Measurements from ENCODE around the gene PPP1R12B. TPM values are rescaled to one million over a fixed set of nuclear protein-coding genes. Genes with fewer than 3 reads are reported as not detected.
"Not testable (repeated sequence)": the region's sequence is repeated elsewhere in the genome, so short reads cannot be mapped to it uniquely, and the experiment has no call there.

PPP1R12B gene
- total RNA-seq, 1 donor from 2014 or later: 18.2 TPM

GRCh38 chr1:202411422-202411821 lies 62.9 kb downstream of the PPP1R12B start:
- H3K27ac Mint-ChIP-seq (ENCODE audit: unreplicated experiment): peak overlapping the region; percentile 93
- no peaks in the 10 kb centered on the region for H3K9me3 Mint-ChIP-seq (ENCODE audit: low read depth)
- H3K36me3 Mint-ChIP-seq (ENCODE audit: low read depth): no peaks in the 10 kb centered on the region
- H3K4me3 Mint-ChIP-seq (ENCODE audit: unreplicated experiment): peak overlapping the region; percentile 31
- no peak for DNase-seq (ENCODE audit: low spot score)
- H3K27me3 Mint-ChIP-seq (ENCODE audit: low read depth): no peaks in the 10 kb centered on the region
- peaks cover 32% of the 10 kb centered on the region for H3K4me1 Mint-ChIP-seq (ENCODE audit: low read depth)
- no peak for TF ChIP-seq CTCF (IDR thresholded peaks at IDR 0.05)

DNA sequence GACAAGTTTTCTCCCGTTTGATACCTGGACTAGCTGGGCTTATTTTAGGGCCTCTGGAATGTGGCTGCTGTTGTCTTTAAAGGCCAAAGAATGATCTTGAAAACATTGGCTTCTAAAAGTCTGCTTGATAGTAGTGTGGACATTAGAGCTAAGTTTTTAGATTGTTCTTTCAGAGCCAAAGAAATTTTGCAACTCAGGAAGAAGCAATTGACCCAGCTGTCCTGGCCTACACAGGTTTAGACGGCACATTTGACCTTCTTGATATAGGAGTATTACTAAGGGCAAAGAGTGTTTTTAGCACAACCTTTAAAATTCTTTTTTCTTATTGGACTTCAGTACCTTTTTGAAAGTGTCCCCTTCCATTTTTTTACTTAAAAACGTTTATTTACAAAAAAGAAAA lies 63.9 kb downstream of the PPP1R12B start:
- DNase-seq (ENCODE audit: low spot score); H3K4me3 Mint-ChIP-seq (ENCODE audit: unreplicated experiment); H3K9me3 Mint-ChIP-seq (ENCODE audit: low read depth); H3K36me3 Mint-ChIP-seq (ENCODE audit: low read depth); H3K27me3 Mint-ChIP-seq (ENCODE audit: low read depth): not testable (repeated sequence)
- Mint-ChIP-seq H3K4me1 (ENCODE audit: low read depth) (peaks cover 34% of the 10 kb centered on the region), H3K27ac (ENCODE audit: unreplicated experiment) (peak overlapping the region; percentile 69)

- no peak overlapping the region for H3K4me3 Mint-ChIP-seq (ENCODE audit: unreplicated experiment)
- no peaks in the 10 kb centered on the region for H3K27me3 Mint-ChIP-seq (ENCODE audit: low read depth)
- H3K27ac Mint-ChIP-seq (ENCODE audit: unreplicated experiment): no peak overlapping the region
- H3K36me3 Mint-ChIP-seq (ENCODE audit: low read depth): no peaks in the 10 kb centered on the region
- no peak for DNase-seq (ENCODE audit: low spot score)
- H3K4me1 Mint-ChIP-seq (ENCODE audit: low read depth): peaks cover 26% of the 10 kb centered on the region
- H3K9me3 Mint-ChIP-seq (ENCODE audit: low read depth): no peaks in the 10 kb centered on the region
- TF ChIP-seq CTCF (IDR thresholded peaks at IDR 0.05): no peak
Observed at GRCh38 chr1:202416641-202417040, 68.1 kb downstream of the PPP1R12B start.

- Mint-ChIP-seq H3K4me1 (ENCODE audit: low read depth) (peaks cover 22% of the 10 kb centered on the region), H3K27ac (ENCODE audit: unreplicated experiment) (peak overlapping the region; percentile 30)
- not testable (repeated sequence) for H3K9me3 Mint-ChIP-seq (ENCODE audit: low read depth); H3K27me3 Mint-ChIP-seq (ENCODE audit: low read depth); H3K36me3 Mint-ChIP-seq (ENCODE audit: low read depth); H3K4me3 Mint-ChIP-seq (ENCODE audit: unreplicated experiment); DNase-seq (ENCODE audit: low spot score)
Observed at GRCh38 chr1:202417141-202417540, 68.6 kb downstream of the PPP1R12B start.

GRCh38 chr1:202417762-202418201 lies 69.3 kb downstream of the PPP1R12B start:
- H3K36me3 Mint-ChIP-seq (ENCODE audit: low read depth); H3K27me3 Mint-ChIP-seq (ENCODE audit: low read depth); H3K4me3 Mint-ChIP-seq (ENCODE audit: unreplicated experiment); H3K9me3 Mint-ChIP-seq (ENCODE audit: low read depth); DNase-seq (ENCODE audit: low spot score); H3K27ac Mint-ChIP-seq (ENCODE audit: unreplicated experiment): not testable (repeated sequence)
- H3K4me1 Mint-ChIP-seq (ENCODE audit: low read depth): peaks cover 19% of the 10 kb centered on the region

DNA sequence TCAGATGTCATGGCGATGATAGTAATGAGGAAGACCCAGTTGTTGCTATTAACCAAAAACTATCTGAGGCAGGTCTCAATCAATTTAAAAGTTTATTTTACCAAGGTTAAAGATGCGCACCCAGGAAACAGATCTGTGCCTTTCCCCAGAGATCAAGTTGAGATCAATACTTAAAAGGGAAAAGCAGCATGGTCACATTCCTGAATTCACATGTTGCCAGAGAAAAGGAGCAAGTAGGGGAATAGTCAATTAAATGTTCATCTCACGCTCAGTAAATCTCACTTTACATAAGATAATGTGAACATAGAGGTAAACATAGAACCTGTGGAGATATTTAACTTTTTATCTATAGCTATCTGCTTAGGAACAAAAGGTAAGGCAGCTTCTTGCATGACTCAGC lies 71.2 kb downstream of the PPP1R12B start:
- not testable (repeated sequence) for H3K27ac Mint-ChIP-seq (ENCODE audit: unreplicated experiment); H3K27me3 Mint-ChIP-seq (ENCODE audit: low read depth); DNase-seq (ENCODE audit: low spot score); H3K4me3 Mint-ChIP-seq (ENCODE audit: unreplicated experiment); H3K9me3 Mint-ChIP-seq (ENCODE audit: low read depth); H3K36me3 Mint-ChIP-seq (ENCODE audit: low read depth)
- peaks cover 19% of the 10 kb centered on the region for H3K4me1 Mint-ChIP-seq (ENCODE audit: low read depth)

DNA sequence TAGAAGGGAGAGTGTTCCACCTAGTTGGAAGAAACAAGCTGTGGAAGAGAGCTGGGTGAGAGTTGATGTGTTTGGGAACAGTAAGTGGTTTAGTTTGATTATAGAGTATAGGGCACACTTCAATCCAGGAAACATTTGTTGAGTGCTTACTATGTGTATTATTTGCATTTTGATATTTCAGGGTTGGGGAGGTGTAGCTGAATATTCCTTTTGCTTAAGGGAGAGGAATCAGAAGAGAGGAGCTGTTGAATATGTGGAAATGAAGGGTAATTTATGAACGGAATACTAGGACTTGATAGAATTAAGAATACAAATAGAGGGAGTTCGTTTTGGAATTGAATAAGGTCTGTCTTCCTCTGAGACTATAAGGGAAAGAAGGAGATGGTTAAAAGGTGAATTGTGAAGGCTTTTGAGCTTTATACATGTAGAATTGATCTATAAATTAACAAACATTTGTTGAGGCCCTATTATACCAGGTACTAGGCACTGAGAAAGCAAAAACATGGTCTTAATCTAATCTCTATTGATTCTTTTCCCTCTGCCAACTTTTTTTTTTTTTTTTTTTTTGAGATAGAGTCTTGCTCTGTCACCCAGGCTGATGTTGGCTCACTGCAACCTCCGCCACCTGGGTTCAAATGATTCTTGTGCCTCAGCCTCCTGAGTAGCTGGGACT lies 72.1 kb downstream of the PPP1R12B start:
- not testable (repeated sequence) for H3K4me3 Mint-ChIP-seq (ENCODE audit: unreplicated experiment); H3K36me3 Mint-ChIP-seq (ENCODE audit: low read depth); H3K9me3 Mint-ChIP-seq (ENCODE audit: low read depth); H3K27ac Mint-ChIP-seq (ENCODE audit: unreplicated experiment); DNase-seq (ENCODE audit: low spot score); H3K27me3 Mint-ChIP-seq (ENCODE audit: low read depth)
- H3K4me1 Mint-ChIP-seq (ENCODE audit: low read depth): peaks cover 19% of the 10 kb centered on the region

GRCh38 chr1:202422709-202423108 lies 74.2 kb downstream of the PPP1R12B start:
- H3K4me1 Mint-ChIP-seq (ENCODE audit: low read depth); H3K36me3 Mint-ChIP-seq (ENCODE audit: low read depth); DNase-seq (ENCODE audit: low spot score); H3K9me3 Mint-ChIP-seq (ENCODE audit: low read depth); H3K4me3 Mint-ChIP-seq (ENCODE audit: unreplicated experiment); H3K27ac Mint-ChIP-seq (ENCODE audit: unreplicated experiment); H3K27me3 Mint-ChIP-seq (ENCODE audit: low read depth): not testable (repeated sequence)

DNA sequence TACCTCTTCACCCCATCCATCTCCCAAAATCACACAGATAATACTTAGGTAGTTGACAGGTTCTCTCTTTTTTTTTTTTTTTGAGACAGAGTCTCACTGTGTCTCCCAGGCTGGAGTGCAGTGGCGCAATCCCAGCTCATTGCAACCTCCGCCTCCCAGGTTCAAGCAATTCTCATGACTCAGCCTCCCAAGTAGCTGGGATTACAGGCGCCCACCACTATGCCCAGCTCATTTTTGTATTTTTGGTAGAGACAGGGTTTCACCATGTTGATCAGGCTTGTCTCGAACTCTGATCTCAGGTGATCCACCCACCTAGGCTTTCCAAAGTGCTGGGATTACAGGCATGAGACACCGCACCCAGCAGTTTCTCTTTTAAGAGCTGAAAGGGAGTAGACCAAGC lies 75.8 kb downstream of the PPP1R12B start:
- H3K27me3 Mint-ChIP-seq (ENCODE audit: low read depth); H3K27ac Mint-ChIP-seq (ENCODE audit: unreplicated experiment); H3K4me3 Mint-ChIP-seq (ENCODE audit: unreplicated experiment); H3K9me3 Mint-ChIP-seq (ENCODE audit: low read depth); DNase-seq (ENCODE audit: low spot score); H3K36me3 Mint-ChIP-seq (ENCODE audit: low read depth): not testable (repeated sequence)
- H3K4me1 Mint-ChIP-seq (ENCODE audit: low read depth): peaks cover 11% of the 10 kb centered on the region

DNA sequence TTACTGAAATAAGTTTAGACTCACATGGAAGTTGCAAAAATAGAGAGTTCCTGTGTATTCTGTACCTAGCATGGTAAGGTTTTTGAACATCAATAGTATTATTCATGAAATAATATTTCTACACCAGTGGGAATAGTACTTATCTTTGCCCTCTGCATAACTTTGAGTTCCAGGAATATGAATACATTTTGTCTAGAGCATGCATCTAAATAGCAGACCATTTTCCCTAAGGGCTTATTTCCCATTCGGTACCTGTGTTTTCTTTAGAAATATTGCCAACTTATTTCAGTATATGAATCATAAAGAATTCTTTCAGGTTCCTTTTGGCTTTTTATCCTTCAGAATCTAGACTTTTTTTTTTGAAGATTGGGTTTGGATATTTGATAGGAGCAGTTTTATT lies 81.6 kb downstream of the PPP1R12B start:
- H3K27me3 Mint-ChIP-seq (ENCODE audit: low read depth); DNase-seq (ENCODE audit: low spot score); H3K9me3 Mint-ChIP-seq (ENCODE audit: low read depth); H3K27ac Mint-ChIP-seq (ENCODE audit: unreplicated experiment); H3K4me3 Mint-ChIP-seq (ENCODE audit: unreplicated experiment): not testable (repeated sequence)
- H3K36me3 Mint-ChIP-seq (ENCODE audit: low read depth): peaks cover 13% of the 10 kb centered on the region
- H3K4me1 Mint-ChIP-seq (ENCODE audit: low read depth): peaks cover 28% of the 10 kb centered on the region

- not testable (repeated sequence) for H3K27me3 Mint-ChIP-seq (ENCODE audit: low read depth); H3K27ac Mint-ChIP-seq (ENCODE audit: unreplicated experiment); H3K9me3 Mint-ChIP-seq (ENCODE audit: low read depth); DNase-seq (ENCODE audit: low spot score); H3K4me3 Mint-ChIP-seq (ENCODE audit: unreplicated experiment)
- H3K36me3 Mint-ChIP-seq (ENCODE audit: low read depth): peaks cover 13% of the 10 kb centered on the region
- peaks cover 28% of the 10 kb centered on the region for H3K4me1 Mint-ChIP-seq (ENCODE audit: low read depth)
Observed at GRCh38 chr1:202432338-202432737, 83.8 kb downstream of the PPP1R12B start.

All from chondrocyte (in vitro differentiated cells).